Measurements from ENCODE around the gene PNLDC1.

DNA sequence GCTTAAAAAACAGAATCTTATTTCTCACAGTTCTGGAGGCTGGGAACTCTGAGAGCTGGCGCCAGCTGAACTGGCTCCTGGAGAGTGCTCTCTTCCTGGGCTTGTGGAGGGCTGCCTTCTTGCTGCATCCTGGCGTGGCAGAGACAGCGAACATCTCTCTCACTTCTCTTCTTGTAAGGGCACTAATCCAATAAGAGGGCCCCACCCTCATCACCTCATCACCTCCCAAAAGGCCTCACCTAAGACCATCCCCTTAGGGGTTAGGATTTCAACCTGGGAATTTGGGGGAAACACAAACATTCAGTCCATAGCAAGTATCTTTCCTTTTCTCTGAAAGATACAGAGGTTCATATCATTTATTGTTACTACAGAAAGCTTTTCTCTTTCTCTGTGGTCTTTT lies 23.9 kb downstream of the PNLDC1 start:
- TF ChIP-seq, protein P1, sequence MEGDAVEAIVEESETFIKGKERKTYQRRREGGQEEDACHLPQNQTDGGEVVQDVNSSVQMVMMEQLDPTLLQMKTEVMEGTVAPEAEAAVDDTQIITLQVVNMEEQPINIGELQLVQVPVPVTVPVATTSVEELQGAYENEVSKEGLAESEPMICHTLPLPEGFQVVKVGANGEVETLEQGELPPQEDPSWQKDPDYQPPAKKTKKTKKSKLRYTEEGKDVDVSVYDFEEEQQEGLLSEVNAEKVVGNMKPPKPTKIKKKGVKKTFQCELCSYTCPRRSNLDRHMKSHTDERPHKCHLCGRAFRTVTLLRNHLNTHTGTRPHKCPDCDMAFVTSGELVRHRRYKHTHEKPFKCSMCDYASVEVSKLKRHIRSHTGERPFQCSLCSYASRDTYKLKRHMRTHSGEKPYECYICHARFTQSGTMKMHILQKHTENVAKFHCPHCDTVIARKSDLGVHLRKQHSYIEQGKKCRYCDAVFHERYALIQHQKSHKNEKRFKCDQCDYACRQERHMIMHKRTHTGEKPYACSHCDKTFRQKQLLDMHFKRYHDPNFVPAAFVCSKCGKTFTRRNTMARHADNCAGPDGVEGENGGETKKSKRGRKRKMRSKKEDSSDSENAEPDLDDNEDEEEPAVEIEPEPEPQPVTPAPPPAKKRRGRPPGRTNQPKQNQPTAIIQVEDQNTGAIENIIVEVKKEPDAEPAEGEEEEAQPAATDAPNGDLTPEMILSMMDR (IDR thresholded peaks at IDR 0.05; ENCODE audit: low read depth, low read length, missing input control) = no peak
- TF ChIP-seq RXRA (IDR thresholded peaks at IDR 0.05) (no peak), TAF1 (conservative IDR thresholded peaks at IDR 0.05) (no peak), SP1 (IDR thresholded peaks at IDR 0.05) (no peak), RAD21 (IDR thresholded peaks at IDR 0.05) (no peak), JUND (IDR thresholded peaks at IDR 0.05) (no peak), GABPA (IDR thresholded peaks at IDR 0.05 in 1 of 2, conservative IDR thresholded peaks at IDR 0.05 in 1 of 2) (no peak), YY1 (IDR thresholded peaks at IDR 0.05) (no peak), FOXA1 (IDR thresholded peaks at IDR 0.05) (no peak), FOXA2 (IDR thresholded peaks at IDR 0.05) (no peak)
- TF ChIP-seq, protein P2, sequence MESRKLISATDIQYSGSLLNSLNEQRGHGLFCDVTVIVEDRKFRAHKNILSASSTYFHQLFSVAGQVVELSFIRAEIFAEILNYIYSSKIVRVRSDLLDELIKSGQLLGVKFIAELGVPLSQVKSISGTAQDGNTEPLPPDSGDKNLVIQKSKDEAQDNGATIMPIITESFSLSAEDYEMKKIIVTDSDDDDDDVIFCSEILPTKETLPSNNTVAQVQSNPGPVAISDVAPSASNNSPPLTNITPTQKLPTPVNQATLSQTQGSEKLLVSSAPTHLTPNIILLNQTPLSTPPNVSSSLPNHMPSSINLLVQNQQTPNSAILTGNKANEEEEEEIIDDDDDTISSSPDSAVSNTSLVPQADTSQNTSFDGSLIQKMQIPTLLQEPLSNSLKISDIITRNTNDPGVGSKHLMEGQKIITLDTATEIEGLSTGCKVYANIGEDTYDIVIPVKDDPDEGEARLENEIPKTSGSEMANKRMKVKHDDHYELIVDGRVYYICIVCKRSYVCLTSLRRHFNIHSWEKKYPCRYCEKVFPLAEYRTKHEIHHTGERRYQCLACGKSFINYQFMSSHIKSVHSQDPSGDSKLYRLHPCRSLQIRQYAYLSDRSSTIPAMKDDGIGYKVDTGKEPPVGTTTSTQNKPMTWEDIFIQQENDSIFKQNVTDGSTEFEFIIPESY (IDR thresholded peaks at IDR 0.05) = no peak
- TF ChIP-seq, protein P3, sequence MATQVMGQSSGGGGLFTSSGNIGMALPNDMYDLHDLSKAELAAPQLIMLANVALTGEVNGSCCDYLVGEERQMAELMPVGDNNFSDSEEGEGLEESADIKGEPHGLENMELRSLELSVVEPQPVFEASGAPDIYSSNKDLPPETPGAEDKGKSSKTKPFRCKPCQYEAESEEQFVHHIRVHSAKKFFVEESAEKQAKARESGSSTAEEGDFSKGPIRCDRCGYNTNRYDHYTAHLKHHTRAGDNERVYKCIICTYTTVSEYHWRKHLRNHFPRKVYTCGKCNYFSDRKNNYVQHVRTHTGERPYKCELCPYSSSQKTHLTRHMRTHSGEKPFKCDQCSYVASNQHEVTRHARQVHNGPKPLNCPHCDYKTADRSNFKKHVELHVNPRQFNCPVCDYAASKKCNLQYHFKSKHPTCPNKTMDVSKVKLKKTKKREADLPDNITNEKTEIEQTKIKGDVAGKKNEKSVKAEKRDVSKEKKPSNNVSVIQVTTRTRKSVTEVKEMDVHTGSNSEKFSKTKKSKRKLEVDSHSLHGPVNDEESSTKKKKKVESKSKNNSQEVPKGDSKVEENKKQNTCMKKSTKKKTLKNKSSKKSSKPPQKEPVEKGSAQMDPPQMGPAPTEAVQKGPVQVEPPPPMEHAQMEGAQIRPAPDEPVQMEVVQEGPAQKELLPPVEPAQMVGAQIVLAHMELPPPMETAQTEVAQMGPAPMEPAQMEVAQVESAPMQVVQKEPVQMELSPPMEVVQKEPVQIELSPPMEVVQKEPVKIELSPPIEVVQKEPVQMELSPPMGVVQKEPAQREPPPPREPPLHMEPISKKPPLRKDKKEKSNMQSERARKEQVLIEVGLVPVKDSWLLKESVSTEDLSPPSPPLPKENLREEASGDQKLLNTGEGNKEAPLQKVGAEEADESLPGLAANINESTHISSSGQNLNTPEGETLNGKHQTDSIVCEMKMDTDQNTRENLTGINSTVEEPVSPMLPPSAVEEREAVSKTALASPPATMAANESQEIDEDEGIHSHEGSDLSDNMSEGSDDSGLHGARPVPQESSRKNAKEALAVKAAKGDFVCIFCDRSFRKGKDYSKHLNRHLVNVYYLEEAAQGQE (IDR thresholded peaks at IDR 0.05) = no peak
- TF ChIP-seq, protein P4, sequence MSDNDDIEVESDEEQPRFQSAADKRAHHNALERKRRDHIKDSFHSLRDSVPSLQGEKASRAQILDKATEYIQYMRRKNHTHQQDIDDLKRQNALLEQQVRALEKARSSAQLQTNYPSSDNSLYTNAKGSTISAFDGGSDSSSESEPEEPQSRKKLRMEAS (IDR thresholded peaks at IDR 0.05) = no peak
- TF ChIP-seq, protein P5, sequence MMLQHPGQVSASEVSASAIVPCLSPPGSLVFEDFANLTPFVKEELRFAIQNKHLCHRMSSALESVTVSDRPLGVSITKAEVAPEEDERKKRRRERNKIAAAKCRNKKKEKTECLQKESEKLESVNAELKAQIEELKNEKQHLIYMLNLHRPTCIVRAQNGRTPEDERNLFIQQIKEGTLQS (IDR thresholded peaks at IDR 0.05) = no peak

Data from liver (tissue), 3 donors.